ENCODE results near the gene ZNRD2. TPM values are rescaled to one million over a fixed set of nuclear protein-coding genes. Genes with fewer than 3 reads are reported as not detected.

The ZNRD2 gene
- total RNA-seq, 1 donor from 2014 or later: 15.9 TPM

DNA sequence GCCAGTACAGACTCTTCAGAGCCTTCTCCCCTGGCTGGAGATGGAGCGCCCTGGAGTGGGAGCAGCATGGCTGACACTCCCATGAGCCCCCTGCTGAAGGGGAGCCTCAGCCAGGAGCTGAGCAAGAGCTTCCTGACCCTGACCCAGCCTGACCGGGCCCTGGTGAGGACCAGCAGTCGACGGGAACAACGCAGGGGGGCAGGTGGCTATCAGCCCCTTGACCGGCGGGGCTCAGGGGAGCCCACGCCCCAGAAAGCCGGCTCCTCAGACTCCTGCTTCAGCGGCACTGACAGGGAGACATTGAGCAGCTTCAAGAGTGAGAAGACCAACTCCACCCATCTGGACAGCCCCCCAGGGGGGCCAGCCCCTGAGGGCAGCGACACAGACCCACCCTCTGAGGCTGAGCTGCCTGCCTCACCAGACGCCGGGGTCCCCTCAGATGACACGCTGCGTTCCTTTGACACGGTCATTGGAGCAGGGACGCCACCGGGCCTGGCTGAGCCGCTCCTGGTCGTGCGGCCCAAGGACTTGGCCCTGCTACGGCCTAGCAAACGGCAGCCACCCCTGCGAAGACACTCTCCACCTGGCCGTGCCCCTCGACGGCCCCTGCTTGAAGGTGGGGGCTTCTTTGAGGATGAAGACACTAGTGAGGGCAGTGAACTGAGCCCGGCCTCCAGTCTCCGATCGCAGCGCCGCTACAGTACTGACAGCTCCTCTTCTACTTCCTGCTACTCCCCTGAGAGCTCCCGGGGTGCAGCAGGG is 47.9 kb downstream of the ZNRD2 start:
- DNase-seq (ENCODE audit: low spot score in 2 of 2) (no peak), FAIRE-seq (no peak)

GRCh38 chr11:65618763-65619162 is 48.5 kb downstream of the ZNRD2 start:
- DNase-seq (ENCODE audit: low spot score in 2 of 2): no peak
- no peak for FAIRE-seq

DNA sequence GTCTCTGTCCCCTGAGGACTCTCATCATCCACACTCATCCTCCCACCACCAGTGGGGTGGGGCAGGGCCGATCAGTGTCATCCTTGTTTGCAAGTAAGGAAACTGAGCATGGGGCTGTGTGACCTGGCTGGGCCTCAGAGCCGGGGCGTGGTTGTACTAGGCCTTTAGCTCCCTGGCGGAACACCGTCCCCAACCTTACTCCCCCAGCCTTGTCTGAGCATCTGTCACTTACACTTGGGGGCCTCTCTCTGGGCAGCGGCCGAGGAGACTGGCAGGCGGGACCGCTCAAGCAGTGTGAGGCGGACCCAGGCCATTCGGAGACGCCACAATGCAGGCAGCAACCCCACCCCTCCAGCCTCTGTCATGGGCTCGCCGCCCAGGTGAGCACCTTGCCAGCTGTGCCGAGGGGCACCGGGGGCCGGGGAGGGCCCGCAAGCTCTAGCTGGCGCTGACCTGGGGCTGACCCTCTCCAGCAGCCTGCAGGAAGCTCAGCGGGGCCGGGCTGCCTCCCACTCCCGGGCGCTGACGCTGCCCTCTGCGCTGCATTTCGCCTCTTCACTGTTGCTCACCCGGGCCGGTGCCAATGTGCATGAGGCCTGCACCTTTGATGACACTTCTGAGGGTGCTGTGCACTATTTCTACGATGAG is 49.1 kb downstream of the ZNRD2 start:
- DNase-seq (ENCODE audit: low spot score in 2 of 2) (no peak), FAIRE-seq (no peak)

DNA sequence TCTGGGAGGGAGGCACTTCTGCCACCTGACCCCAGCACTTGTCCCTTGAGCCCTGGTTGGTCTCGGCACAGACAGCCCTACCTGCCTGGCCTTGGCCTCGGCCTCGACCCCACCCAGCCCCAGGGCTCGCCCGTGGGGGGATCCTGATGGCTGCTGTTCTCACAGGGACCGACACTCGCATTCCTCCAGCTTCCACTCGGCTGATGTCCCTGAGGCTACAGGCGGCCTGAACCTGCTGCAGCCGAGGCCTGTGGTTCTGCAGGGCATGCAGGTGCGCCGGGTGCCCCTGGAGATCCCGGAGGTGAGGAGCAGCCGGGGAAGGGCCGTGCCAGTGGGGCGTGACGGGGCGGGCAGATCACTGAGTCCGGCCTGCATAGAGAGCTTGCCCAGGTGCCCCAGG is 50.4 kb downstream of the ZNRD2 start:
- no peak for FAIRE-seq
- no peak for DNase-seq (ENCODE audit: low spot score in 2 of 2)

DNA sequence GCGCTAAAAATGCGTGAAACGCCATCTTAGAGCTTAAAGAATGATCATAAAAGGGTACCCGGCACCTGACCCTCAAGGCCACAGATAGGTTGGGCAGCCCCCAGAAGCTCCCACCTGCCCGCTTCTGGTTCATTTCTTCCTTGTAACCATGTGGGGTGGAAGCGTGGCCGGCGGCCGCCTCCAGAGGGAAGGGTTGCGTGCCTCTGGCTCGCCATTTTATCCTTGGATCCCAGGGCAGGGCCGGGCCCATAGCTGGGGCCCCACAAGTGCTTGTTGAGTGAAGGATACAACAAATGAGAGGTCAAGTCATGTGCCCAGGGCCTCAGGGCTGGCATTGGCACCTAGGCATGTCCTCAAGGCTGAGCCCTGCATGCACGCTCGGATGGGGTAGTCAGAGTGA is 51.2 kb downstream of the ZNRD2 start:
- no peak for FAIRE-seq

More for the DNA sequence above, 51.2 kb downstream of the ZNRD2 start:
- no peak for DNase-seq (ENCODE audit: low spot score in 2 of 2)

Small RNA genes lying within 50 kb of the gene (small RNA-seq; reads per million reads assigned to genes)
- not detected for gene AP001362.1

Other genes with a start within 250 kb of the ZNRD2 start
- gene DPF2, start 236.6 kb upstream of the ZNRD2 start, total RNA-seq: 17.5 TPM
- gene TIGD3, start 215.7 kb upstream of the ZNRD2 start, total RNA-seq: 5.3 TPM
- 0.41 TPM for gene SLC25A45, start 187.8 kb upstream of the ZNRD2 start, total RNA-seq
- gene FRMD8, start 183.8 kb upstream of the ZNRD2 start, total RNA-seq: 8.2 TPM
- 1.6 TPM for gene NEAT1, start 147.7 kb upstream of the ZNRD2 start, total RNA-seq
- gene MALAT1, start 71.4 kb upstream of the ZNRD2 start, total RNA-seq: 6,549 TPM
- gene SCYL1, start 45.4 kb upstream of the ZNRD2 start, total RNA-seq: 39.1 TPM
- 17.5 TPM for gene LTBP3, start 12.1 kb upstream of the ZNRD2 start, total RNA-seq
- 19.6 TPM for gene FAM89B, start 2.1 kb downstream of the ZNRD2 start, total RNA-seq
- gene EHBP1L1, start 5.6 kb downstream of the ZNRD2 start, total RNA-seq: 8.6 TPM
- gene KCNK7, start 25.3 kb downstream of the ZNRD2 start, total RNA-seq: not detected
- 6.9 TPM for gene MAP3K11, start 43.7 kb downstream of the ZNRD2 start, total RNA-seq
- 7.7 TPM for gene PCNX3, start 45.3 kb downstream of the ZNRD2 start, total RNA-seq
- gene SIPA1, start 67.6 kb downstream of the ZNRD2 start, total RNA-seq: 3.7 TPM
- gene RELA, start 92.4 kb downstream of the ZNRD2 start, total RNA-seq: 16.3 TPM
- 61.1 TPM for gene KAT5, start 141.8 kb downstream of the ZNRD2 start, total RNA-seq
- gene RNASEH2C, start 150.3 kb downstream of the ZNRD2 start, total RNA-seq: 9.4 TPM
- 4.1 TPM for gene AP5B1, start 210.5 kb downstream of the ZNRD2 start, total RNA-seq
- gene OVOL1, start 216.6 kb downstream of the ZNRD2 start, total RNA-seq: under 0.01 TPM